SK-N-MC (cell line): Measurements from ENCODE around the gene XIRP1.

Experiments used
- EZH2 ChIP-seq: fragments of 200-600 bp; sonication (generic); IDR thresholded peaks from one replicate; pipeline ENCODE4 v1.6.1; 2017; ENCODE audit warnings: antibody characterized with exemption
- POLR2AphosphoS5 ChIP-seq: IDR thresholded peaks from 2 replicates; pipeline ENCODE4 v1.6.1; 2012; ENCODE audit warnings: mild to moderate bottlenecking, low read depth, low read length, borderline replicate concordance

- no peak for TF ChIP-seq POLR2AphosphoS5
- no peak for TF ChIP-seq EZH2
These were observed 46.3 kb downstream of the XIRP1 start for GRCh38 chr3:39146083-39146501.
